Anterior cingulate cortex (tissue), 58 donors: ENCODE results near the gene ATP6V0A4.
"Not testable (repeated sequence)": the region's sequence is repeated elsewhere in the genome, so short reads cannot be mapped to it uniquely, and the experiment has no call there.

ENCODE experiments used
- DNase-seq, 58 donors: peaks; one replicate each; lab custom pipeline; 2025; lab: John Stamatoyannopoulos, UW

The ATP6V0A4 gene

GRCh38 chr7:138809346-138809745, 11.3 kb upstream of the ATP6V0A4 start:
- no peak for DNase-seq

- DNase-seq, result no peak
Measured at GRCh38 chr7:138804618-138805017, 6.6 kb upstream of the ATP6V0A4 start.

DNA sequence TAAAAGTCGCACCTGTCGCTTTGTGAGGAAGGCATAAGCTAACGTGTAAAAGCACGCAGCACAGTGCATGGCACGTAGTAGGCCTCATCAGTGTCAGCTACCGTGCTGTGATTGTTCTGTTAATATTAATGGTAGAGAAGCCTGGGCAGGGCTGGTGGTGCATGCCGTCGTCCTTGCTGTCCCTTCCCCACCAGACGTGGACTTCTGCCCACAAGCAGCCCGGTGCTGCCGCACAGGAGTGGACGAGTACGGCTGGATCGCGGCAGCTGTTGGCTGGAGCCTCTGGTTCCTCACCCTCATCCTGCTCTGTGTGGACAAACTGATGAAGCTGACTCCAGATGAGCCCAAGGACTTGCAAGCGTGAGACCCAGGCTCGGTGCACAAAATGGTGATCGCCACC, 4.7 kb upstream of the ATP6V0A4 start:
- DNase-seq, result no peak

DNA sequence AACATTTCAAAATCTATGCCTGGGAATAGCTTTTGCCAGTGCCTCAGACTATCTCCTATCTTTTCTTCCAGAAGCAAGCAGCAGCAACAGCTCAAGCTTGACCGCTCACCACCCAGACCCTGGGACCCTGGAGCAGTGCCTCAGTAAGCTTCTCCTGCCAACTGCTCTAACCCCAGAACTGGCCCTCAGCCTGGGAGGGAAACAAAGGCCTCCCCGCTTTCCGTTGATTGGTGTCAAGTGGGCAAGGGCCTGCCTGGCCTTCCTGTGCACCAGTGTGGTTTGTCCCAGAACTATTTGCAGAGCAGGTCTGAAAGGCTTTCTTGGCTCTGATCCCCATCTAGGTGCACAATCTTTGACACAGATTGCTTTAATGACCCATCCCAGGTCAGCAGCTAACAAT, 3.3 kb upstream of the ATP6V0A4 start:
- peak in 15 of 58 donors; percentile 0 to 47 (median 11) for DNase-seq

- no peak for DNase-seq
Measured at GRCh38 chr7:138799336-138800000, 1.5 kb upstream of the ATP6V0A4 start.

GRCh38 chr7:138798836-138799235, 840 bp upstream of the ATP6V0A4 start:
- no peak for DNase-seq

DNA sequence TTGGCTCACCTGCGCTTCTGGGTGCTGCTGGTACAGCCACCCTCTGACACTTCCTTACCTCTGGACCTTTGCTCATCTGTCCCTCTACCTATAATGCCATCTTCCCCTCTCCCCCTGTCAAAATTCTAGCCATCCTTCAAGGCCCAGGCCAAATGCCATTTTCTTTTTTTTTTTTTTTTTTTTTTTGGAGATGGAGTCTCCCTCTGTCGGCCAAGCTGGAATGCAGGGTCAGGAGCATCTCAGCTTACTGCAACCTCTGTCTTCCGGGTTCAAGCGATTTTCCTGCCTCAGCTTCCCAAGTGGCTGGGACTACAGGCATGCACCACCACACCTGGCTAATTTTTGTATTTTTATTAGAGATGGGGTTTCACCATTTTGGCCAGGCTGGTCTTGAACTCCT, 950 bp downstream of the ATP6V0A4 start:
- not testable (repeated sequence) for DNase-seq

DNA sequence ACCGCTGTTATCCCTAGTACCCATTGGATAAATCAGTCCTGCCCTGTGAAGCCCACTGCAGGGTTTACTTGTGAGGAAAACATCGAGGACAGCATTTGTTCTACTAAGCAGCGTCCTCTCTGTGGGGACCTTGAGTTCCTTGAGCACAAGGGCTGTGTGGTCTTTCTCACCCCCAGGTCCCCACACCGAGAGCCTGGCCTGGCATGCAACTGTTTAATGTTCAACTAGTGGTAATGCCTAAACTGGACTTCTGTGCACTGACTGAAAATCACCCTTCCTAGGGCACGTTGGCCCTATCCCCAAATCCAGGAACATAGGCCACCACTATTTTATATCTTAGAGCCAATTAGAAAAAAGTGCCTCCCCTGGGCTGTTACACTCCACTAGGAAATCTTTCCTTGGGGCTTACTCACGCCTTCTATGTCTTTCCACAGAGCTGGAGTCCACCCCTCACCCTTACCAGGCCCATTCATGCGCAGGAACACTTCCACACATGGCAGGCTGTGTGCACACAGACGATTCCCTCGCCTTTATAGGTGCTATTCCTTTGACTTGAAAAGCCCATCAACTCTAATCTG, 1.9 kb downstream of the ATP6V0A4 start:
- DNase-seq, result no peak

- DNase-seq, result no peak
Measured at GRCh38 chr7:138785587-138786437, 12.2 kb downstream of the ATP6V0A4 start.

DNA sequence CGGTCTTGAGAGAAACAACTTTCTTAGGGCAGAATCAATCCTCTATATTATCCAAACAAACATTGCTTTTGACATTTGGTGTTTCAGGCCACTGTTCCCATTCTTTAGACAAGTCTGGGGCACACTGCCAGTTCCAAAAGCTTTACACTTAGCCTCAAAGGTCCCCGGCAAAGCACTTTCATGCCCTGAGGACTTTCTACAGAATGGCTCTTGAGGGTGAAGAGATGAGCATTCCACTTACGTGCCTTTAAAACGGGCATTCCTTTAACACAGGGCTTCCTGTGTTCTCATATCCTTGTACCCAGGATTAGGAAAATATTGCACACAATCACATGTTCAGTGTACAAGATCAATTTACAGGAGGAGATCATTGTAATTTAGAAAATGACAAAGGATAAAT, 13.3 kb downstream of the ATP6V0A4 start:
- DNase-seq, result no peak

GRCh38 chr7:138781004-138781403, 17.0 kb downstream of the ATP6V0A4 start:
- no peak for DNase-seq

GRCh38 chr7:138776166-138776833, 21.7 kb downstream of the ATP6V0A4 start:
- no peak for DNase-seq

- no peak for DNase-seq
Measured at GRCh38 chr7:138773817-138774216, 24.2 kb downstream of the ATP6V0A4 start.

DNA sequence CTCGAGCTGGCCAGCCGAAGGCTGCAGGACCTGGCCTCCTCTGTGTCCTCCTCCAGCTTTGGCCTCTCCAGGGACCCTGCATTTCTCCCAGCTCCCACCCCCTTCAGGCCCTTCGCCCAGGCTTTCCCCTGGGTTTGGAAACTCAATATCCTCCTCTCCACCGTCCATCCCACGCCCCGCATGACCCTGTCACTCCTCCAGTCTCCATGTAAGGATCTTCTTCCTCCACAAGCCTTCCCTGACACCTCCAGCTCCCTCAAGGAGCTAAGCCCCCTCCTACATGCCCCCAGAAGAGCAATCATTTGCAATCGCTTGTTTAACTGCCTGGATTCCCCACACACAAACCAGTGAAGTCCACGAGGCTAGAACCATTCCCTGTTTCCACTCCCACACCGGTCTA, 24.8 kb downstream of the ATP6V0A4 start:
- no peak for DNase-seq

GRCh38 chr7:138770904-138771303, 27.1 kb downstream of the ATP6V0A4 start:
- no peak for DNase-seq

DNA sequence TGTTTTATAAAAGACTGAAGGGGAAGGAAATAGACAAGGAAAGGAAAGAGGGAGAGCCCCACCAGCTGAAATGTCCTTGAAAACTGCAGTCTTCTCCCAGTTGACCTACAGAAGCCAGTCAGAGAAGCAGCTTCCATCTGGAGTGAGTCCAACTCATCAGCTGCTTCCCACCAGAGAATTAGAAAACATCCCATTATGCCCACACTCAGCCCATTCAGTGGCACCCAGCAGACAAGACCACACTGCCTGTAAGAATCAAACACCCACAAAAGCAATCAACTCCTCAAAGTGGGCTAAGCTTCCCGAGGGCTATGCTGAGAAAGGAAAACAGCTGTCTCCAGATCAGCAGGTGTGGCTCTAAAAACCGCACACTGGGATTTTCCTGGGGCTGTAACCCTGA, 29.8 kb downstream of the ATP6V0A4 start:
- no peak for DNase-seq

- peak in 4 of 58 donors; percentile 5 to 39 (median 9) for DNase-seq
Measured at GRCh38 chr7:138756591-138757242, 41.3 kb downstream of the ATP6V0A4 start.

GRCh38 chr7:138755842-138756590, 42.0 kb downstream of the ATP6V0A4 start:
- peak in 1 of 58 donors; percentile 5 for DNase-seq

- no peak for DNase-seq
Measured at GRCh38 chr7:138755331-138755747, 42.7 kb downstream of the ATP6V0A4 start.

- DNase-seq, result no peak
Measured at GRCh38 chr7:138753610-138754009, 44.4 kb downstream of the ATP6V0A4 start.
